OCI-LY7 (cell line): ENCODE results near the gene MAP2K2.

Experiments used
- EZH2phosphoT487 ChIP-seq: fragments of 200-600 bp; sonication (generic); IDR thresholded peaks from 2 replicates; pipeline ENCODE4 v1.6.1; 2018; ENCODE audit warnings: low read depth, borderline replicate concordance, mild to moderate bottlenecking, mixed run types, antibody characterized with exemption, low read length, moderate library complexity, mixed read lengths
- TF ChIP-seq, protein P1 (sequence below): fragments of 200-600 bp; sonication (generic); conservative IDR thresholded peaks from 2 replicates; pipeline ENCODE4 v1.5.1; 2014; ENCODE audit warnings: mild to moderate bottlenecking, antibody characterized with exemption, low read length, moderate library complexity, mixed read lengths

DNA sequence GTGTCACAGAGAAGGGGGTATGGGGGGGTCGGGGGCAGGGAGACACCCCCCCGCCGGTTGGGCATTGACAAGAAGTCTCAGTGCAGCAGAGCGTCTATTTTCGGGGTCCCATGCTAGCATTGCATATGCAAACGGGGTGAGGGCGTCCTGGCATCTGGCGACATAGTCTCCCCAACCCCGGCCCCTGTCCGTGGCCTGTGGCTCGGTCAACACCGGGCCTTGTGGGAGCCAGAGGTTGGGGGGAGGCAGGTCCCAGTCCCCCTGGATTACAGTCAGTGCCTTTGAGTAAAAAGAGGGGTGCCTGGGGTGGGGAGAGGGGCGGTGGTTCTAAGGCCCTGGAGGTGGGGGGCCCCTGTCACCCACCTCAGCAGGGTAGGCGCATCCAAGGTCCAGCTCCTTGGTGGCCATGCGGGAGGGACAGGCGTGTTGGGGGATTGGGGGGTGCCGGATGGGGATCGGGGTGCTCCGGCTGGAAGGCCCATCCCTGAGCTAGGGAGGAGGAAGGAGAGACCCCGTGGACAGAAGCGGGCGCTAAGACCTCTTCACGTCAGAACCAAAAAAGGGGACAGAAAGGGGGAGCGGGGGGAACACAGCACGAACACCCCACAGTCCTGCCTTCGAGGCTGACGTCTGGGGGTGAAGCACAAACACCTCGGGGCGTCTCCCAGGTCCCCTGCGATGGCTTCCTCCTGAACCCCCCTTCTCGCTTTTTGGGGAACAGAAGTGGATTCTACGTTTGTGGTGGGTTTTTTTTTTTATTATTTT, 78.1 kb downstream of the MAP2K2 start:
- TF ChIP-seq, protein P1, sequence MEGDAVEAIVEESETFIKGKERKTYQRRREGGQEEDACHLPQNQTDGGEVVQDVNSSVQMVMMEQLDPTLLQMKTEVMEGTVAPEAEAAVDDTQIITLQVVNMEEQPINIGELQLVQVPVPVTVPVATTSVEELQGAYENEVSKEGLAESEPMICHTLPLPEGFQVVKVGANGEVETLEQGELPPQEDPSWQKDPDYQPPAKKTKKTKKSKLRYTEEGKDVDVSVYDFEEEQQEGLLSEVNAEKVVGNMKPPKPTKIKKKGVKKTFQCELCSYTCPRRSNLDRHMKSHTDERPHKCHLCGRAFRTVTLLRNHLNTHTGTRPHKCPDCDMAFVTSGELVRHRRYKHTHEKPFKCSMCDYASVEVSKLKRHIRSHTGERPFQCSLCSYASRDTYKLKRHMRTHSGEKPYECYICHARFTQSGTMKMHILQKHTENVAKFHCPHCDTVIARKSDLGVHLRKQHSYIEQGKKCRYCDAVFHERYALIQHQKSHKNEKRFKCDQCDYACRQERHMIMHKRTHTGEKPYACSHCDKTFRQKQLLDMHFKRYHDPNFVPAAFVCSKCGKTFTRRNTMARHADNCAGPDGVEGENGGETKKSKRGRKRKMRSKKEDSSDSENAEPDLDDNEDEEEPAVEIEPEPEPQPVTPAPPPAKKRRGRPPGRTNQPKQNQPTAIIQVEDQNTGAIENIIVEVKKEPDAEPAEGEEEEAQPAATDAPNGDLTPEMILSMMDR = no peak
- TF ChIP-seq EZH2phosphoT487 = no peak
